ENCODE data around the gene CRYBG1. TPM values are rescaled to one million over a fixed set of nuclear protein-coding genes. Genes with fewer than 3 reads are reported as not detected.

The CRYBG1 gene
- total RNA-seq, 2 donors from 2014 or later: 2.5 to 2.7 TPM

DNA sequence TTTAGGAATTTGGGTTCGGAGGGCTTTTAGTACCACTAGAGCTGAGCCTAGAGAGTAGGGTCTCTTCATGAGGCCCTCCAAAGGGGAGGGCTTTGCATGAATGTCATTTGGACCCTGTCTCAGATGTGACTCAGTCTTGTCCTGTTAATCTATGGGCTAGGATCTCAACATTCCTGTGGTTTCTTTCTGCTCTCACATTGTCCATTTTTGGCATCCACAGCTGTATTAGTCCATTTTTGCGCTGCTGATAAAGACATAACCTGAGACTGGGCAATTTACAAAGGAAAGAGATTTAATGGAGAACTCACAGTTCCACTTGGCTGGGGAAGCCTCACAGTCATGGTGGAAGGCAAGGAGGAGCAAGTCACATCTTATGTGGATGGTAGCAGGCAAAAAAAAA is 61.0 kb downstream of the CRYBG1 start:
- 84 to 85% methylated on average over 2 of the region's 2 CpGs for WGBS, 2 experiments (ENCODE audit: insufficient coverage in 1 of 2, insufficient read length in 1 of 2)
- H3K4me3 Mint-ChIP-seq: no peak overlapping the region
- H3K27ac Mint-ChIP-seq: no peak overlapping the region

DNA sequence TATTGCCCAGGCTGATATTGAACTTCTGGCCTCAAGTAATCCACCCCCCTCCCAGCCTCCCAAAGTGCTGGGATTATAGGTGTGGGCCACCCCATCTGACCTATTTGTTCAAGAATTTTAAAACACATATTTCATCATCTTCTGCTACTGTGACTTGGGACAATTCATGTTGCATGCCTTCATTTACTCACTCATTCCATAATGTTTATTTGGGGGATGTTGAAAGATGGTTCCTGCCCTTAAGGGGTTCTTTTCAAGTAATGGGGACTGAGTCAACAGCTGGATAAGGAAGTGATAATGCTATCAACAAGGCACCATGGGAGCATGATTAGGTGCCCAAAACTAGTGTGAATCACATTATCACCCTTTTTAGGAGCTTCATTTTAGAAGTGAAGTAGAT is 62.0 kb downstream of the CRYBG1 start:
- no peaks in the 10 kb centered on the region for H3K9me3 Mint-ChIP-seq
- no peak overlapping the region for H3K27ac ChIP-seq (ENCODE audit: low read depth, low read length)
- H3K4me3 ChIP-seq (ENCODE audit: low read length): no peak overlapping the region
- H3K4me3 Mint-ChIP-seq: no peak overlapping the region
- H3K27me3 ChIP-seq (ENCODE audit: control insufficient read depth, insufficient read depth, low read length, poor library complexity, severe bottlenecking): peaks cover 85% of the 10 kb centered on the region
- no peak for DNase-seq
- no peak overlapping the region for H3K9ac ChIP-seq (ENCODE audit: extremely low read depth, low read length, poor library complexity, severe bottlenecking)
- no peaks in the 10 kb centered on the region for H3K36me3 ChIP-seq (ENCODE audit: control insufficient read depth, insufficient read depth, low read length)
- no peaks in the 10 kb centered on the region for H3K9me3 ChIP-seq (ENCODE audit: control insufficient read depth, low read length)
- H3K27ac Mint-ChIP-seq: no peak overlapping the region
- H3K4me1 Mint-ChIP-seq: peaks cover 11% of the 10 kb centered on the region
- H3K4me1 ChIP-seq (ENCODE audit: control insufficient read depth, insufficient read depth, low read length): no peaks in the 10 kb centered on the region
- H3K27me3 Mint-ChIP-seq (ENCODE audit: insufficient read depth): peaks cover 45% of the 10 kb centered on the region
- H3K36me3 Mint-ChIP-seq (ENCODE audit: low read depth): no peaks in the 10 kb centered on the region
- TF ChIP-seq, protein P1, sequence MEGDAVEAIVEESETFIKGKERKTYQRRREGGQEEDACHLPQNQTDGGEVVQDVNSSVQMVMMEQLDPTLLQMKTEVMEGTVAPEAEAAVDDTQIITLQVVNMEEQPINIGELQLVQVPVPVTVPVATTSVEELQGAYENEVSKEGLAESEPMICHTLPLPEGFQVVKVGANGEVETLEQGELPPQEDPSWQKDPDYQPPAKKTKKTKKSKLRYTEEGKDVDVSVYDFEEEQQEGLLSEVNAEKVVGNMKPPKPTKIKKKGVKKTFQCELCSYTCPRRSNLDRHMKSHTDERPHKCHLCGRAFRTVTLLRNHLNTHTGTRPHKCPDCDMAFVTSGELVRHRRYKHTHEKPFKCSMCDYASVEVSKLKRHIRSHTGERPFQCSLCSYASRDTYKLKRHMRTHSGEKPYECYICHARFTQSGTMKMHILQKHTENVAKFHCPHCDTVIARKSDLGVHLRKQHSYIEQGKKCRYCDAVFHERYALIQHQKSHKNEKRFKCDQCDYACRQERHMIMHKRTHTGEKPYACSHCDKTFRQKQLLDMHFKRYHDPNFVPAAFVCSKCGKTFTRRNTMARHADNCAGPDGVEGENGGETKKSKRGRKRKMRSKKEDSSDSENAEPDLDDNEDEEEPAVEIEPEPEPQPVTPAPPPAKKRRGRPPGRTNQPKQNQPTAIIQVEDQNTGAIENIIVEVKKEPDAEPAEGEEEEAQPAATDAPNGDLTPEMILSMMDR (conservative IDR thresholded peaks at IDR 0.05): no peak

More for the DNA sequence above, 61.0 kb downstream of the CRYBG1 start:
- Mint-ChIP-seq H3K36me3 (ENCODE audit: low read depth) (no peaks in the 10 kb centered on the region), H3K27me3 (ENCODE audit: insufficient read depth) (peaks cover 49% of the 10 kb centered on the region), H3K9me3 (no peaks in the 10 kb centered on the region), H3K4me1 (peaks cover 11% of the 10 kb centered on the region)
- TF ChIP-seq, protein P1 (conservative IDR thresholded peaks at IDR 0.05): no peak
- Histone ChIP-seq H3K4me3 (ENCODE audit: low read length) (no peak overlapping the region), H3K27me3 (ENCODE audit: control insufficient read depth, insufficient read depth, low read length, poor library complexity, severe bottlenecking) (peaks cover 77% of the 10 kb centered on the region), H3K9ac (ENCODE audit: extremely low read depth, low read length, poor library complexity, severe bottlenecking) (no peak overlapping the region), H3K9me3 (ENCODE audit: control insufficient read depth, low read length) (no peaks in the 10 kb centered on the region), H3K36me3 (ENCODE audit: control insufficient read depth, insufficient read depth, low read length) (no peaks in the 10 kb centered on the region), H3K27ac (ENCODE audit: low read depth, low read length) (no peak overlapping the region), H3K4me1 (ENCODE audit: control insufficient read depth, insufficient read depth, low read length) (no peaks in the 10 kb centered on the region)
- DNase-seq: no peak

DNA sequence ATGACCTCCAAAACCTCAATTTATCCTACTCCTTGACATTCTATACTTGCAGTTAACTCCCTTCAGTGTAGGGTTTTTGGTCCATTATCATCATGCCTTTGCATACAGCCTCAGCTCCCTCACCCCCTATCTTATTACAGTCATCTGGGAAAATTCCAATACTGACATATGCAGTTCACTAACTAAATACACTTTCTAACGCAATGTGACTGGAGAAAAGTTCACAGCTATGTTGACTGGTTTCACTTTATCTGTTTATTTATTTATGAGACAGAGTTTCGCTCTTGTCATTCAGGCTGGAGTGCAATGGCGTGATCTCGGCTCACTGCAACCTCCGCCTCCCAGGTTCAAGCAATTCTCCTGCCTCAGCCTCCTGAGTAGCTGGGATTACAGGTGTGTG is 64.9 kb downstream of the CRYBG1 start:
- WGBS, 2 experiments (ENCODE audit: insufficient coverage in 1 of 2, insufficient read length in 1 of 2): 91 to 95% methylated on average over 5 of the region's 5 CpGs
- H3K4me3 ChIP-seq (ENCODE audit: low read length): no peak overlapping the region
- H3K9me3 Mint-ChIP-seq: no peaks in the 10 kb centered on the region

More for the DNA sequence above, 64.9 kb downstream of the CRYBG1 start:
- H3K9ac ChIP-seq (ENCODE audit: extremely low read depth, low read length, poor library complexity, severe bottlenecking): no peak overlapping the region
- no peak for DNase-seq
- peaks cover 79% of the 10 kb centered on the region for H3K27me3 ChIP-seq (ENCODE audit: control insufficient read depth, insufficient read depth, low read length, poor library complexity, severe bottlenecking)
- H3K4me1 ChIP-seq (ENCODE audit: control insufficient read depth, insufficient read depth, low read length): no peaks in the 10 kb centered on the region
- Mint-ChIP-seq H3K36me3 (ENCODE audit: low read depth) (no peaks in the 10 kb centered on the region), H3K4me3 (no peak overlapping the region), H3K4me1 (peaks cover 7% of the 10 kb centered on the region), H3K27me3 (ENCODE audit: insufficient read depth) (peaks cover 21% of the 10 kb centered on the region), H3K27ac (no peak overlapping the region)
- no peak overlapping the region for H3K27ac ChIP-seq (ENCODE audit: low read depth, low read length)
- no peaks in the 10 kb centered on the region for H3K9me3 ChIP-seq (ENCODE audit: control insufficient read depth, low read length)
- no peaks in the 10 kb centered on the region for H3K36me3 ChIP-seq (ENCODE audit: control insufficient read depth, insufficient read depth, low read length)
- TF ChIP-seq, protein P1 (conservative IDR thresholded peaks at IDR 0.05): no peak

Measured in endodermal cell (in vitro differentiated cells).